CD4-positive, alpha-beta T cell treated with Interleukin-1 beta for 1 hour (primary cell): ENCODE results near the gene SH3YL1.

Experiments
- DNase-seq, 2 donors: peaks; one replicate each; pipeline ENCODE4 v3.0.0-alpha.2; 2020 to 2022

SH3YL1 gene, protein sequence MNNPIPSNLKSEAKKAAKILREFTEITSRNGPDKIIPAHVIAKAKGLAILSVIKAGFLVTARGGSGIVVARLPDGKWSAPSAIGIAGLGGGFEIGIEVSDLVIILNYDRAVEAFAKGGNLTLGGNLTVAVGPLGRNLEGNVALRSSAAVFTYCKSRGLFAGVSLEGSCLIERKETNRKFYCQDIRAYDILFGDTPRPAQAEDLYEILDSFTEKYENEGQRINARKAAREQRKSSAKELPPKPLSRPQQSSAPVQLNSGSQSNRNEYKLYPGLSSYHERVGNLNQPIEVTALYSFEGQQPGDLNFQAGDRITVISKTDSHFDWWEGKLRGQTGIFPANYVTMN

DNA sequence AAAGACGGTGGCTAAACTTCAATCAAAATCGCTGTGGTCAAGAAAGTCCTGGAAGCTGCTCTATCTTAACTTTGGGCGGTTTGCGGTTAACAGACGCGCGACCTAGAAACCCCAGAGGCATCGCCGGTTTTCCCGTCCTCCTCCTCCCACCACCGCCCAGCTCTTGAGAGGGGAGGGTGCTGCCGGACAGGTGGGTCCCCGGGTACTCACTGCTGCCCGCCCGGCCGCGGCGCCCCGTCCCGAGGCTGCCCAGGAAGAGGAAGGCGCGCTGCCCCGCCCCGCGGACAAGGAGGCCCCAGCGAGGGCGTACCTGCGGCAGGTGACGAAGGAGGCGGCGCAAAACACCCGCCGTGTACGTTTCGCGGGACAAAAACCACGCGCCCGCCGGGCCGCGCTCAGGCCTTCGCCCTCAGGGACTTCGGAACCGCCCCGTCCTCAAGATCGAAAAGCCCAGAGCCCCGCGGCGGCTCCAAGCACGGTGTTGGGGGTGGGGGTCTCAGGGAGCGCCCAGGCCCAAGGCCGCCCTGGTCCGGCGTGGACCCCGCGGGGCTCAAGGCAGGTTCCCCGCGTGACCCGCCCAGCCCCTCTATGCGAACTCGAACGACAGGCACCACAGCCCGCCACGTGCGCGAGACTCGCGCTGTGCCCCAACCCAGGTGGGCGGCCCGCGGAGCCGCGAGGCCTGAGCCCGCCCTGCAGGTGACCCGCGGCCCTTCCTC, at the start of gene SH3YL1:
Gene SH3YL1, minus strand, starts transcription at position 259 of the 719 bp plus-strand sequence. Its CDS starts 48 bp downstream, at position 211.
- DNase-seq: peak; percentile 61 to 70

DNA sequence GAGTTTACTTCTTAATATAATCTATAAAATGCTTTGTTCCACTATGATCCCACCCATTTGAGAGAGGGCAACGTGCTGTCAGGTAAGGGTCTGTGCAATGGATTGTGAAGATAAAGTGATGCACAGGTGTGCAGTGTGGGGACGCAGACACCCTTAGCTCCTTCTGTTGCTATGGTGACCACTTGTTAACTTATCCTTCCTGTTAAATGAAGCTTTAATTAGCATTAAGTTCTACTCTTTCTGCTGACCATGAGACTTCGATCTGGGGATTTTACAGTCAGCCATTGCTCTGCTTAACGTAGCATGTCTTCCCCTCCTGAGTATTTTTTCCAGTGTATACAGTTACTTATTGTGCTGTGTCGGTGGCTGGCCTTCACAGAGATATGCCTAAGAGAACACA, 47.2 kb upstream of the SH3YL1 start:
- DNase-seq: no peak

DNA sequence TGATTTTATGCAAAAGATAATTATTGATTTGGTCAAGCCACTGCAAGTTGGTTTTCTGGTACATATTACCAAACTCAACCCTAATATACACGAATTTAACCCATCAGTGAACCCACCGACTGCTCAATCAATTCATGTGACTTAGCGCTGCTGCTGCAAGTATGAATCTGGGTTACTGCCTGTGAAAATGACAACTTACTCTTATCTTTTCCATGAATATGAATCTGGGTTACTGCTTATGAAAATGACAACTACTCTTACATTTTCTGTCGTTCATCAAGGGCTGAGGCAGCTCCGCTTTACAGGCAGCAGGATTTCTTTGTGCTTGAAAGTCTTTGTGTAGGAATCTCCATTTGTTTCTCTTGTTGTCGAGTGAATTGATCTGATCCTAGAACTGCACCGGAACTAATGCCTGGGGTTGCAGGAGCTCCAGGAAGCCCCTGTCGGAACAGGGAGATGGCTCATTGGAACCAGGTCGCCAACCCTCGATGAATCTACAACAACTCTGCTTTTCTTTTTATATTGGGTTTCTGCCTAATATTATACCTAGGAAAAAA, 46.2 kb upstream of the SH3YL1 start:
- no peak for DNase-seq

DNA sequence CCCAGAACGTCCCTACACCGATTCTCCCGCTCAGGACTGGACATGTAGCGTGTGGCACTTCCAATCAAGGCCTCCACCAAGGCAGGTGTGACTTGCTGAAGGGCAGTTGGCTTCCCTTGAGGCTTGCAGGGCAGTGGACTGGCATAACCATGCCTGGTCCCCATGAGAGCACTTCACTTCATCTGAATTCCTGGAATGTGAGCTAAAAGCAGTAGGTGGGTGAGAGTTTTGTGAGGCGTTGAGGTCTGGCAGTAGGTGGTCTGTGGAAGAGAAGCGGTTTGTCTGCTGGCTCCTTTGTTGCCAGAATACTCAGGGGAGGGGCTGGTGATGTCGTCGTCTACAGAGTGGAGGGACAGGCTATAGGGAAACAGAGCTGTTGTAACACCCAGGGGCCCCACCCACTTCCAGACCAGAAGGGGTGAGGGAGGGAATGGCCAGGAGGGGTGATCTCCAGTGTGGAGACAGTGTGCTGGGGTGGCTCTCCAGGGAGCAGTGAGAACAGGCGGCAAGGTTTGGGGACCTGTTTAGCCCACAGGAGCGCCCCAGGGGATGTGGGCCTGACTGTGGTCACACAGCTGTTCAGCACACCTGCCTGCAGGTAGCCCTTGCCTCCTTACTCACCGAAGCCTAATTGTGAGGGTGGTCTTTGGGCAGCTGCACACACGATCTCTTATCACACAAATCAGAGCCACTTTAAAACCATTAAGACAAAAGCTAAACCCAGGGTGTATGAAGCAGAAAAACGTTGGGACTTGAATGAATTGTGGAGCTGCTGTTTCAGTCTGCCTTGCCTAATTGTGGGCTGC, 45.5 kb upstream of the SH3YL1 start:
- no peak for DNase-seq

DNA sequence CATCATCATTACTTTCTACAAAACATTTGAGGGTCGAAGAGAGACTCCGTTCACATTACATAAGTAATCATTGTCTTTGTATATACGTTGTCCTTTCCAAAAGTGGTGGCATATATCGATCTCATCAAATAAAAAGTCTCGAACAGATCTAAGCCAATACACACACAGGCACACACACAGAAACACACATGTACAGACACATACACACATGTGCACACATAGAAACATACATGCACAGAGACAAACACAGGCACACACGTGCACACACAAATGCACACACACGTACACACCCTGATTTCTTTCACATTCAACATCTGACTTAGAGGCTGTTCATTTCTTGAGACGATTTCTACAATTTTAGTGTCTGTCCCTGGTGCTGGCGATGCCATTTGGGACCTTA, 41.5 kb upstream of the SH3YL1 start:
- no peak for DNase-seq

DNA sequence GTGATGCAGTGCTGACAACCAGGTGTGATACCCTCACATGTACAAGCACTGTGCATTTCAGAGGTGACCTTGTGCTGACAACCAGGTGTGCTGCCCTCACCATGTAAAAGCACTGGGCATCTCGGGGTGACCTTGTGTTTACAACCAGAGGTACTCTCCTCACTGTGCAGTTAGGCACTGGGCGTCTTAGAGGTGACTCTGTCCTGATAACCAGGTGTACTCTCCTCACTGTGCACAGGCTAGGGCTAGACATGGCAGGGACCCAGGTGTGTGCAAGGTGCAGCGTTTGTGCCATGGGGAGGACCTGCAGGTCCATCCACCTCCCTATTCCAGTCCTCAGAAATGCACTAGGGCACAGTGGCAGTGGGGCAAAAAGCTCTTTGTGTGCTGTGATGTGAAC, 32.5 kb upstream of the SH3YL1 start:
- DNase-seq: no peak

DNA sequence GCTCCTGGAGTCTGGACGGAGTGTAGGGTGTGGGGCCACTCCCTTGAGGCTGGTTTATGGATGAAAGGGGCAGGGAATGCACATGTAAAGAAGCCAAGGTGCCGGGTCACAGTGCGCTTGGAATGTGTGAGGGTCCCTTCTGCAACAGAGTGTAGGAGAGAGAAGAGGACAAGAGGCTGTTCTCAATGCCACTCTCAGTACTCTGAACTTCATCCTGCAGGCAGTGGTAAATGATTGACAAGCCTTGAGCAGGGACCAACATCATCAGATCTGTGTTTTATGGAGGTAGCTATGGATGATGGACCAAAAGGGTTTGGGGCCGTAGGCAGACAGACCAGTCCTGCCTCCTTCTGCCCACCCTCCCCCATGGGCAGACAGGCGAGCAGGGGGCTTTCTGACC, 31.3 kb upstream of the SH3YL1 start:
- DNase-seq: no peak

DNA sequence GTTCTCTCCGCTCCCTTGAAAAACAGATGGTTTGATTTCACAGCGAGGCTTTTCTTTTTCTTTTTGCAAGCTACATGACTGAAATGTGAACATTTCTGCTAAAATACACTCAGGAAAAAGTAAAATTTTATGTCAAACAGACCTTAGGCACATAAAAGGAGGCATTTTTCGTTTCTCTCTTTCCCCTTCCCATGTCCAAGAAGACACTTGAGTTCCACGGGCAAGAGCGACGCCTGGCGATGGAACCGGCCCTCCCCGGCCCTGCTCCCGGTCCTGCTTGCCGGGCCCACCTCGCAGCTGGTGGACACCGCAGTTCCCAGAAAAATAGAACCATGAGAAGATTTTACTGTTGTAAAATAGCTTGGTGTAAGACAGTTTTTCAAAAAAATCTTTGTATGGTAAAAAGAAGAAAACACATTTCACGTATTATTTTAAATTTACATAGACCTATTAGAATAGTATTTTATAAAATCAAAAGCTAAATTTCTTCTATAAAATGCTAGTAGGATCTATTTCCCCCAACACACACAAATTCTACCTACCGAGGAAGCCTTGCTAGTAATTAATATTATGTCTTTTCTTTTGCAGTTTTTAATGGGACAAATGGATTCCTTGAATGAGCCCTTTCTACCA, 26.4 kb upstream of the SH3YL1 start:
- DNase-seq: peak; percentile 40 to 52

DNA sequence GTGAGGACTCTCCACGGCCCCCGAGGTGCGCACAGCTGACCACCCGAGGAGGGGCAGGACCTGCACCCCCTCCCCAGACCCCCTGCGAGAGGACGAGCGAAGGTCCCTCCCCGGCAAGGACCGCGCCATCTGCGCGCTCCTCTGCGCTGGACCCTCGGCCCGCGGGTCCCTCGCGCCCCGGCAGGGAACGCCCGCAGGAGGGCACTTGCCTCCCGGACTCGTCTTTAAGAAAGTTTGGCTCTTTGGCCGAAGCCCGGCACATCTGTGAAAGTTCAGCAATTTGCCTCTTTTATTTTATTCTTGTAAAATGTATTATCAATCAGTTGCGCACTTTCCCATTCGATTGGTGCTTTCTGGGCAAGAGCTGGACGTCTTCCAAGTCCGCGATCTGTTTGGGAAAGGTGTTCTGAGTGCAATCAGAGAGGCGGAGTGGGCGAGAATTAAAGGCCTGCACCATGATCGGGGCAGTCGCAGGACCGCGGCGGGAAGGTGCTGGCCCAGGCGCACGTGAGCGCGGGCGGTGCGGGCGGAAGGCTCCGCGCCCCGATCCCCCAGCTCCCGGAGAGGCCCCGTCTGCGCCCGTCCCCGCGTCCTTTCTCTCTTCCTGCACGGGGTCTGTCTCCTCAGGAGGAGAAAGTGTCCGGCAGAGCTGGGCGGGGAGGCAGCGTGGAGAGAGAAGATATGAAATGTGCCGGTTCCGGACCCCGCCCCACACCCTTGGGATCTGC, 25.7 kb upstream of the SH3YL1 start:
- DNase-seq: no peak

DNA sequence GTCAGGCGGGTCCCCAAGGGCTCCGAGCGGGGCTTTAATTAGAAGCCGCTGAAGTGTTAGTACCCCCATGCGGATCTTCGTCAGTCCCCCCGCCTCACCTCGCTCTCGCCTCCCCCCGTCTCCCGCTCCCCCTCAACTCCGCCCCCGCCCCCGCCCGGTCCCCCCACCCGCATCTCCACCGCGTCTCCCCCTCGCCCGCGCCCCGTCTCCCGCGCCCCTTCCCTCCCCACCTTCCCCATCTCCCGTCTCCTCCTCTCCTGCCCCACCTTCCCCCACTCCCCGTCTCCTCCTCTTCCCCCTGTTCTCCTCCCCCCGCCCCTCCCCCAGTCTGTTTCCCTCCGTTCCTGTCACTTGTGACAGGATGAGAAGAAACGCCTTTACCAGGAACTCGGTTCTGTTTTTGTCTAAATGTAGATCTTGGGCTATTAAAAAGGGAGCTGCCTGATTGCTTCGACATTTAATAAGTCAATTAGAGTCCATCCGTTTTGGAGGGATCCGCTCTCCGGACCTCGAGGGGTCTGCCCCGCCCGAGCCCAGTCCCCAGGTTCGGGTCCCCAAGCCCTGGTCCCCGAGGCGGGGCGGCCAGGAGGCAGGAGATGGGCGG, 25.0 kb upstream of the SH3YL1 start:
- no peak for DNase-seq

DNA sequence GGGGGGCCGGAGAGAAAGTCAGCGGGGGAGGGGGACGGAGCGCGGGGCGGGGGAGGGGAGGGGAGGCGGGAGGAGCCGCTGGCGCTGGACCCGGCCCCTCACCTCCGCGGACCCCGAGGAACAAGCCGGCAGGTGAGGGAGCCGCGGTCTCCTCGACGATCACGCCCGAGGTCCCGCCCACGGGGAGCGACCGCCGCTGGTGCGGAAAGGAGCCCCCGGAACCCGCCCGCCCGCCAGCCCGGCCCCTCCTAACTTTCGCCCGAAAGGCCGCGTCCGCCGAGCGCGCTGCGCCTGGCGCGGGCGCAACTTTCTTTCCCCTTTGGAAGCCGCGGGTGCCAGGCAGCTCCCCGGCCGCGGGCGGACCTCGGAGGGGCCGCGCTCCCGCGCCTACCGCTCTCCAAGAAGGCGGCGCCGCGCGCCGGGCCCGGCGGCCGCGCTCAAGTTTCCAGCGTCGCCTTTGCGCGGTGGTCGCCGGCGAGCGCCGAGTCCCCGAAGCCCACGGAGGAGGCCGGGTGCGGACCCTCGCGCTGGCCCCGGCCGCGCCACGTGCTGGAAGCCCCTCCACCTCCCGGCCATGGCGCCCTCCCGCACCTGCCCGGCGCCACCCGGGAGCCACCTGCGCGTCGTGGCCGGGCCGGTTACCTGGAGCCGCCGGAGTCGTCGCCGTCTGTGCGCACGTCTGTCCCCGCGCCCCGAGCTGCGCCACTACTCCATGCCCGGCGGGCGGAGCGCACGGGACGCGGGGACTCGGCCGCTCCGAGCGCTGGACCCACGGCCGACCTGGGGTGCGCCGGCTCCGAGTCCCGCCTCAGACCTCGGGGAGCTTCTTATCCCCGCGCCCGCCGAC, 24.3 kb upstream of the SH3YL1 start, which contains the start of gene ALKAL2:
Gene ALKAL2, minus strand, starts transcription at position 181 of the 847 bp plus-strand sequence. CDS start 256 bp downstream, outside the sequence.
- DNase-seq: no peak

DNA sequence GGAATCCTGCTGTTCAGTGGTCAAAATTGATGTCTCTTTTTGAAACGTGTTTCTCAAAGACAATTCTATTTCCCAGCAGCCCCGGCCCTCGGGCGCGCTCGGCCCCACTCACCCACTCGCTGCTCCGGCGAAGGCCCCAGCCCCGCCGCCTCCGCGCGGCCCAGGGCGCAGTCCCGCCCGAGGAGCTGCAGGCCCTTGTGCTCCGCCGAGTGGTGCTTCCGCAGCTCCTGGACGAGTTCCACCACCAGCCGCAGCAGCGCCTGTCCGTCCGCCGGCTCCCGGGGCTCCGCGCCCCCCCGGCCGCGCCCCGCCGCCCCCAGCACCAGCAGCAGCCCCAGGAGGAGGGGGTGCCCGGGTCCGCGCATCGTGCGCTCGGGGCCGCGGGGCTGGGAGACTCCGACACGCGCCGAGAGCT, 23.6 kb upstream of the SH3YL1 start:
- DNase-seq: no peak

DNA sequence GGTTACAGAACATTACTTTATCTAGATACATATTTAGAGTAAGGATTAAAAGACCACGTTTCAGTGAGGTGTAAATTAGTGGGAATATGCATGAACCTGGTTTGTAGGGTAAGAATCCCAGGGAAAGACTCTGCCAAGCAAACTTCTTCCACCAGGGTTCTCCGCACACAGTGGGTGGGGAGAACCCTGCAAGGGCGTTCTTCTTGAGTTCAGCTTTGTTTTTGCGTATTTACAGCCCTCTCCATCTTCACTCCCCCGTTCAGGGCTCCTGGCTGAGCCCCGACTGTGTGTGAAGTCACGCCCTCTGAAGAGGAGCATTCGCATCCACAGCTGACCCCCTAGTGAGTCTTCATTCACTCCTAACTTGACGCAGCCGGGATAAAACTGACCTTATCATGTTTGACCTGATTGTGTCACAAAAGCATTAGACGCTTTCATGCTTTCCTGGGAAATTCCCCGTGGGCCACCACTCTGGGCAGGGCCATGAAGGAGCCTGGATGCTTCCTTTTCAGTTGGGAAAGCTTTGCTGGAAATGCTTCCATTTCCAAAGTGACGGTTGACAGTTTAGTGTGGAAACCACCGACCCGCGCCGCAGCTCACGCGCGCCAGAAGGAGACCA, 23.1 kb upstream of the SH3YL1 start:
- DNase-seq: no peak

DNA sequence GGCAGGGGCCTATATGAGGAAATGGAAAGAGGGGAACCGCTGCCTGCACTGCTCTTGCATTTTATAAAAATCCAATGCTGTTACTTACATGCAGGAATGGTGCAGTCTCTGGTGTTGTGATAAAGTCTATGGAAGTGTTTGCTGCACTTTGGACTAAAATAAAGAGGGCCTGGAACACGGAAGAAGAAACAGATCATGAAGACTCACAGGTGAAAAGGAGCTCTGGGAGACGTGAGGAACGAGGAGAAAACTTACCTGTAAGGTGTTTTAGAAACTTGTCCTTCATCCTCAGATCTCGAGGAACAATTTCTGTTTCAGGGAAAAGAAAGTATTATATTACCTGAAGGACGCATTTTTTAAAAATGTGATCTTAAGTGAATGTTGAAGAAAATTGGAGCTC, 22.2 kb upstream of the SH3YL1 start:
- DNase-seq: no peak

DNA sequence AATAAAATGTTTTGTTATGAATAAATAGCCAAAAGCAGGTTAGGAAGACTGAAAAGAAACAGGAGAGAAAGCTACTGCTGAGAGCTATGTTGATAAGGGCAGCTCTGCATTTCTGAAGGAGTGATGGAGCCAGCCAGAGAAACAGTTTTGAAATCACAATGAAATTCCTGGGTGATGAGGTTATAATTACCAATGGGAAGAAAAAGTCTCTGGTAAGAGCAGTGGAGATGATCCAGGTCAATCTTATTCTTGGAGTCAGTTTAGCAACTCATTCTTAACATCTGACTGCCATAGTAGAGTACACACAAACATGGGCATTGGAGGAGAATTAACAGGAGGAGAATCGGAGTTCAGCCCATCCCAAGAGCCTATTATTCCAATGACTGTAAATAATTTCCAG, 21.7 kb upstream of the SH3YL1 start:
- DNase-seq: no peak

DNA sequence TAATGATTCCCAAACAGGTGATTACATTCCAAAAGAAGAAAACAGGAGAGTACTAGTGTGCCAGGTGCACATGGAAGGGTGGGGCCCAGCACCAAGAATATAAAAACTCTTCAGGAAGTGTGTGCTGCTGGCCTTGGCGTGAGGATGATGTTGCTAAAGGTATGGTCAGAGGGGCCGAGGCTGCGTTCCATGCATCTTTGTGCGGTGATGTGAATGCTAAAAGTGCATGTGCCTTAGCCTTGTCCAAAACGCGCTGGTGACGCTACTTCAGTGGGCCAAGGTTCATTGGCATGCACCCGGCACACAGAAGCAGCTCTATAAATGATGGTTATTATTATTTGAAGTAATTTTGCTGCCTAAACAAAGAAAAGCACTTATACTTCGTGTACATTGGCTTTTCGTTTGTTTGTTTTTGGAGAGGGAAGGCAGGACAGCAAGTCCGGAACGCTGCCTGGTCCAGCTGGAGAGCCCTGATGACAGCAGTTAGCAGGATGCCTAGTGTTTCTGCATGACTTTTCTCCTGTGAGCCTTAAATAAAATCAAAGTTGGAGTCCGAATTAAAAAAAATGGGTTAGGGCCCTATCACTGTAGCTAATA, 21.2 kb upstream of the SH3YL1 start:
- no peak for DNase-seq

DNA sequence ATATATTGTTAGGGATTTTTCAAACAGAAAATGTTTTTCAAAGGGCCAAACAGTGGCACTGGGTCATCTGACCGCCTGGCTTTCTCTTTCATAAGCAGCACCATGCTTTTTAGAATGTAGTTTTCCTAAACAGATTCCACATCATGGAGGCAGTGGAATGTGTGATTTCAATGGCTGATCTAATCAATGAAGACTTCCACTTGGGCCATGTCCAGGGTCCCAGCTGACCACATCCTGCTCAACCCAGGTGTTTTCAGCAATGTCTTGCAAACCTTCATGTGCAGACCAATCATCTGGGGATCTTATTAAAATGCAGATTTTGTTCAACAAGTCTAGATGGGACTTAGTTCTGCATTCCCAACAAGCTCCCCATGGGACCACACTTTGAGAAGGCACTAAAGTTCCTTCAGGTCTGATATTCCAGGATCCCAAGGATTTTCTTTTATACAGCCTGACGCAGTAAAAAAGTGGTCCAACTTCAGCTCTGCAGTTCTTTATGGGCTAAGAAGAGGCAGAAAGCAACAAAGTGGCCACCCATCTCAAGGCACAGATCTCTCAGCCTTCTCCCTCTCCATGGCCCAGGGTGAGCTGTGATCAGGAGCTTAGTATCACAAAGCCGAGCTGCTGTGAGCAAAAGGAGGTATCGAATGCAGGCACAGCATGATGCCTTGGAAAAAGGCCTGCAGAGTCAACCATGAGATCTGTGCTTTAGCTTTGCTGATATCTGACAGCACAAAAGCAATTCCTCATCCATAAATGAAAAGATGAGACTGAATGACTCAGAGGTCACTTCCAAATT, 20.4 kb upstream of the SH3YL1 start:
- DNase-seq: no peak

DNA sequence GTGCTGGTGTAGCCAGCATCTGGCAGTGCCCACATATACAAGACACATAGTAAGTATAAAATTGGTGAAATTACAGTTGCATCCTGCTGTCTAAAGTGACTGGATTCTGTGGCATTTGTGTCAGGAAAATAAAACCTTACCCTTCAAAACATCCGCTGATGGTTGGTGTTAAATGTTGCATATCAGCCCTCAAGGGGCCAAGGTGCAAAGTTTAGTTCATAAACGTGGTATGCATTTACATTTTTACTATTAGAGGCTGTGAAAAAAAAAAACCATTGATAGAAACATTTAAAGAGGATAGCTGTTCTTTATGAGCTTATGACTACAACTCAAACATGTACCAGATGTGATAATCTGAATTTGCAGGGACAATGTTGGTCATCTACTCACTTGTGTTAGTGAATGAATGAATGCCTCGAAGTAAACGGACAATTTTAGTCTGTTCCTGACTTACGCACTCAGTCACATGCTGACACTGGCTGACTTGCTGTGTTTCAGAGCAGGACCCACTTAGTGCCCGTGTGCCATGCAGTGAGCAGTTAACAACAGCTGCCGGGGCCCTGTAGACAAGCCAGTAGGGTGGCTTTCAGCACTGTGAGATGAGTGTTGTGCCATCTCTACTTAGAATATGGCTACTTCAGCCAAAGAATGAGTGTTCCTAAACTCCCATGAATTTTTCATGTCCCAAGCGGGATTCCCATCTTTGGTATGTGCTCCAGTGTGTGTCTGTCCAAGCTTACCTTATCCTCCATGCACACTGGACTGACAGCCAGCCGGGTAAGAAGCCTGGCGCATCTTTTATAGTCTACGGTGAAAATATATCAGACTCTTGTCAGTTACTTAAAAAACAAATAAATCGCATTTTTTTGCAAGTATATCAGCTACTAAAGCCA, 18.8 kb upstream of the SH3YL1 start:
- DNase-seq: no peak
